Fibroblast of skin of abdomen (primary cell): ENCODE measurements around the gene SLC31A2.
A peak's percentile ranks its signal among the peaks of the same experiment; 100 is the strongest.

Source experiments
- DNase-seq: peaks from one replicate; pipeline ENCODE4 v3.0.0-alpha.2; 2013

SLC31A2 gene

DNA sequence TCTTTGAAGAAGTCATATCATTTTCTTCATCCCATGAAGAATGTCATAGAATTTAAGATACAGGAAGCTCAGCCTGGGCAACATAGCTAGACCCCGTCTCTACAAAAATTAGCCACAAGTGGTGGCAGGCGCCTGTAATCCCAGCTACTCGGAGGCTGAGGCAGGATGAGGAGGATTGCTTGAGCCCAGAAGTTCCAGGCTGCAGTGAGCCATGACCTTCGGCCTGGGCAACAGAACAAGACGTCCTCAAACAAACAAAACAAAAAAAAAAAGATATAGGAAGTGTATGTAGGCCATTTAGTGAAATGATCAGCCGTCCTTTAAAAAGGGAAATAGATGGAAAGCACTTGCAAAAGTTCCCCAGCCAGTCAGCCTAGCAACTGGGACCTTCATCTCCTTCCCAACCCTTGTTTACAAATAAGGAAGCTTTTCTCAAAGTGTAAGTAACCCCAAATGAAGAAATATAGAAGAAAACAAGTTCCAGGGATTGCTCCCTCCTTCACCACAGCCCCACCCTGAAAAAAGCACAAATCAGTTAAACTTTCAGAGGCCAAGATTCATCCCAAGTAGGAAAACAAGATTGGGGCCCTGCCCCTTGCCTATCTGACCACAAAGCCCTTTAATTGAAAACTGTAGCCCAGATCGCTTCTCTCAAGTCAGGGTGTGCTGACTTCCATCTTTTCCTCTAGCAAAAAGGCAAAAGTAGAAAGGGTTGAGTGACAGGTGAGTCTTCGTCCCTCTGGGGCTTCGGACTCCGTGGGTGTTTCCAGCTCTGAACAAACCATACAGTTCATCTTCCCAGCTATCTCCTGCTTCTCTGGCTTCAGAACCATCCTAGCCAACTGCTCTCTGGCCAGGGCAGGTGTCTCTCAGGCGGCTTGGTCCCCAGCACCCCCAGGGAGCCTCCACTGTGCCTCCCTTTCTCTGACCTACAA lies 1.2 kb downstream of the SLC31A2 start:
- DNase-seq, result no peak

DNA sequence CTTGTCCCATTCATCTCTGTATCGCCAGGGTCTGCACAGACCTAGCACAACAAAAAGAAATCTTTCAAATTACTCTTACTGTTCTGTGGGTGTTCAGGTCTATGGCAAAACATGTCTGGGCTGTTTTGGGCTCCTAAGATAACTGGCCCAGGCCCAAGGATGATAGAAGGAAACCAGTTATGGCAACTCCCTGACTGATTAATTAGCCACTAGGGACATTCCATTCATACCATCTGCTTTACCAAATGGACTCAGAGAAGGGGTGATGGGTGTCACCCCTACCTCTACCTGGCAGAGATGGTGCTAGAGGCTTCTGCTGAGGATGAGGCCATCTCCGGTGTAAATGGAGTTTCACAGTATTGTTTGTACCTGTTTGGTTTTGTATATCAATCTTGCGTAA lies 1.9 kb downstream of the SLC31A2 start:
- peak; percentile 20 for DNase-seq

DNA sequence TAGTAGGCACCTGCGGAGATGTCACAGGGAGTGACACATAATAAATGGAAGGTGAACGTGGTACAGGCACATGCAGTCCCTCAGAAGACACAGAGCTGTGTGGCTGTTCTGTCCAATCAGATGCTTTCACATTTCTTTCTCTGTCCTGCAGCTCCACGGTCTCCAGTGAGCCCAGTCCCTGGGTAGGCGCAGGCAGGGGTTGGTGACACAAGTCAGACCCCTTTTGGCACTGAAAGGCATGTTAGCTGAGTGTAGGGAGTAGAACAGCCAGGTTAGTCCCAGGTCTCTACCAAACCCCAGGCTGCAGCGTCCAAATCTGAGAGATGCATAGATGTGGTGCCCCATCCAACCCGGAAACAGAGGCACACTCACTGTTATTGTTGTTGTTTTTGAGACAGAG lies 2.8 kb downstream of the SLC31A2 start:
- no peak for DNase-seq

DNA sequence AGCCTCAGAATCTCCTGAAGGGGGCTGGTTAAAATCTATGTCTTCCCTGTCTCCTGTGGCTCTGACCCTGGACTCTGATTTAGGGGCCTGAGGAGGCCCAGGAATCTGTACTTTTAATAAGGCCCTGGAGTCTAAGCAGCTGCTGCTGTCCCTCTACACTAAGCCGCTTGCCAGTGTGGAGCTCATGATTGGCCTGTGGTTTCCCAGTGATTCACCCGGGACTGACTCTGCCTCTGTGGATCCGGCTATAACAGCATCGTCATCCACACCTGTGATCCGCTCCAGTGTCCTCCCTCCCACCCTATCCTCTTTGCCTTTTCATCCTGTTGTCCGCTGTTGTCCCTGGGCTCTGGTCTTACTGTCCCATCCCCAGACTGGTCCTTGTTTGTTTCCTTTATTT lies 3.7 kb downstream of the SLC31A2 start:
- peak; percentile 47 for DNase-seq

DNA sequence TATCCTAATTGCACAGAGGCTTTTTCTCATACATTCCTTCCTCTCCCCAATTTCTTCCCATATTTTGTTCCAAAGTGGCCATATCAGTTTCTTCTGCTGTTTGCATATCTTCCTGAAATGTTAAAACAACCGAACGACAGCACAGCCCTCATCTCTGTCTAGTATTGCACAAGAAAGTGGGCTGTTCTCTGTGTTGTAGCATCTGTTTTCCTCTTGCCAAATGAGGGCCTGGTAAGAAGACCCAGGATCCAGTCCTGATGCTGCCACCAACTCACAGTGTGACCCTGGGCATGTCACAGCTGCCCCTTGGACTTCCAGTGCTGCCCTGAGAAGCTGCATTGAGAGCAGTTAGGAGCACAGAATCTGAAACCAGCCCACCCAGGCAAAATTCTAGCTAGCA lies 4.1 kb downstream of the SLC31A2 start:
- DNase-seq, result no peak

DNA sequence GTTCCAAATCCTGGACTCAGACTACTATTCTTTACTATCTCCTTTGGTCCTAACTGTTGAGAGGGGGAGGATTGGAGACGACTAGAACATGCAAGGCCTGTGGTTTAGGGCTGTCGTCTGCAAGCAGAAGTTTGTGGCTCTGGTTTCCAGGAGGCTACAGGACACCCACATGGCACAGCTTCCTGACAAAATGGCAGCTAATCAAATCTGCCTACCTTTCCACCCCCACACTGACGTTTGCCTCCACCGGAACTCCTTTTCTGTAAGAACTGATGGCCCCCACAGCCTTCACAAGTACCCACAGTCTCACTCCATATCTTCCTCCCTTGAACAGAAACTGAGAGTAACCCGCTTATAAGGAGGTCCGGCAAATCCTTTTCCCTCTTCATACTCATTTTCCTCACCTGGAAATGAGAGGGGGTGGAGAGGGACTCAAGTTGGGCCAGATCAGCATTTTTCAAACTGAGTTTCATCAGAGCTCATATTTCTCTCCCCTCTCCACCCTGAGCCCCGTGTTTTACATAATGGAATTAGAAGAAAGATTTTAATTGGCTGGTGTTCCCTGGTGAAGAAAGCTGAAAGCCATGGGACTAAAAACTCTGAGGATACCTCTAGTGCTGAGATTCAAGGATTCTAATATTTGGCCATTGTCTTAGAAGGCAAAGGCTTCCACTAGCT lies 5.2 kb downstream of the SLC31A2 start:
- no peak for DNase-seq

- no peak for DNase-seq
Observed at GRCh38 chr9:113156880-113157279, 6.1 kb downstream of the SLC31A2 start.

- DNase-seq, result no peak
Observed at GRCh38 chr9:113158446-113158845, 7.6 kb downstream of the SLC31A2 start.

DNA sequence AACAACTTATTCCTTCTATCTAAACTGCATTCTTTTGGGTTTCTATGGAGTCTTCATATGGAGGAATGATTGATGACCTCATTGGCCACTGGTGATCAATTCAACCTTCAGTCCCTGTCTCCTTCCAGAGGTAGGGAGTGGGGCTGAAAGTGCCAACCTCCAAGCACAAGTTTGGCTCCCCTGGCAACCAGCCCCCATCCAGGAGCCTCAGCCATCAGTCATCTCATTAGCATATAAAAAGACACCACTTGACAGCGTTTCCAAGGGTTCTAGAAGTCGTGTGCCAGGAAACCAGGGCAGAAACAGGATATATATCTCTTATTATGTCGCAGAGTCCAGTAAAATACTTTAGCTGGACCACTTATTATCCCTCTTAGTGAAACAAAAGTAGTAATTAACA lies 9.8 kb downstream of the SLC31A2 start:
- no peak for DNase-seq

DNA sequence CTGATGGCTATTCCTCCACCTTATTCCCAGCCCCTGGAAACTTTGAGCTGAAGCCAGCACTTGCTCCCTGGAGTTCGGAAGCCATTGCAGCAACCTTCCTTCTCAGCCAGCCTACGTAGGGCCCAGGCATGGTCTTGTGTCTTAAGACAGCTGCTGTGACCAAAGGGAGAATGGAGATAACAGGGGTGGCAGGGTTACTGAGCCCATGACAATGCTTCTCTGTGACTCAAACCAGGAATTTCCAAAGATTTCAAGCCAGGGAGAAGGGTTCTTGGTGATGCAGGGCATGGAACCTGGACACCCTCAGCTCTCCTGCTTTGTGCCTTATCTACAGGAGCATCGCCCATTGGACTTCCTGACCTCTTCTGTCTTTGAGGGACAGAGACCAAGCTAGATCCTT lies 12.2 kb downstream of the SLC31A2 start:
- DNase-seq, result no peak

DNA sequence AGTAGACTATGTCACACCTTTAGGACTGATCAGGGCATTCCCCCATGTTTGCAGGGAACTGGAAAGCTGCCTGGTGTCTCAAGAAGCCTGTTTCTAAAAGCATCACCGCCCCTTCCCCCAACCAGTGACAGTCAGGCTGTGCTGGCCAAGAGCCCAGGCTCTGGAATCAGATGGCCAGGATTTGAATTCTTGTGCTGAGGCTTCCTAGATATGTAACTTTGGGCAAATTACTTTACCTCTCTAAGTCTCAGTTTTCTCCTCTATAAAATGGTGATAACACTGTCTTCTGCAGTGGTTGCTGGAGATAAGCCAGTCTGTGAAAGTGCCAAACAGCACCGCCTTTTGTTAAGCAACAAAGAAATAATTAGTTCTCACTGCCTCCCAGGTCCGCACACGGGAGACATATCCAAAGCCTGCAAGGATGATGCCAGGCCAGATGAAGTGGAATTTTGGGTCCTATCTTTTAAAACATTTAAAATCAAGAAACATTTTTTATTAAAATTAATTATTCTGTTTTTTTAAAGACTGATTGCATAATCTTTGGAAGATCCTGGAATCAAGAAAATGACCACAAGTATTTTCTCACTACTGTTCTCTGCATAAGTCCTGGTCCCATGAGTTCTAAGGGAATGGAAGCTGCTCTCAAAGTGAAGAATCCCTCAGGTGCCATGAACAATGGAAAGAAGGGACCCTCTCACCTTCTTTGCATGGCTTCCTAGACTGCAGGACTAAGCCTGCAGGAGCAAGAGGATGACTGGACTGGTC lies 13.9 kb downstream of the SLC31A2 start:
- peak; percentile 49 for DNase-seq

DNA sequence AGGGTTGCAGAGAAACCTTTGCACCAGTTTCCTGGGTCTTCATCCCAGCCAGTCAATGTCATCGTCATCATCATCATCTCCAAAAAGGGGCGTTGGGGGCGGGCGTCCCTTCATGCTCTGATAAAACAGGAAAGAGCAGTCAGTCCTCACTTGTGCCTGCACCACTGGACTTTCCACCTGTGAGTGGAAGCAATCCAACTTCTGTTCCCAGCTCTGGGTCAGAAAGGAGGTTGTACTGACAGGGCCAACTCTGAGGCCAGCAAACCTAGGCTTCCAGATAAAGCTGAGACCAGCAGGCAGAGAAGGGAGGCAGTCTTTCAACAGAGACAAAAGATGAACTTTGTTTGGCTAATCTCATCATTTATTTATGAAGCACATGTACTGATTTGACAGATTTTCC lies 15.2 kb downstream of the SLC31A2 start:
- DNase-seq, result no peak

GRCh38 chr9:113168809-113169208 lies 18.0 kb downstream of the SLC31A2 start:
- no peak for DNase-seq

GRCh38 chr9:113173341-113173740 lies 22.5 kb downstream of the SLC31A2 start:
- no peak for DNase-seq

- DNase-seq, result no peak
Observed at GRCh38 chr9:113176803-113177202, 26.0 kb downstream of the SLC31A2 start.

- no peak for DNase-seq
Observed at GRCh38 chr9:113177251-113177650, 26.4 kb downstream of the SLC31A2 start.

DNA sequence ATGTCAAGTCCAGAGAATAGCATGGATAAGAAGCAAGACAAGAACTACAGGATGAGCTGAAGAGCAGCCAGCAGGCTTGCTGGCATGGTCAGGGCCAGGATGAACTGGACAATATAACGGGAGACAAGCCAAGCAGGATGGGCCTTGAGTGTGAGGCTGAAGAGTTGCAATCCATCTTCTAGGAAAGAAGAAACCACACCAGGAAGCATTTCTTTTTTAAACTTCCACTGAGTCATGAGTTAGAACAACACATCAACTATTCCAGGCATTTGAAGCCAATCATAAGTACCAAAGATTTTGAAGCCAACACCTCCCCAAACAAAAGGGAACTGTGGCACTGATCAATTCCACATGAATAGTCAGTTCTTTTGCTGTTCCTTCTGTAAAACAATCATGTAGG lies 27.3 kb downstream of the SLC31A2 start:
- DNase-seq, result peak; percentile 35

GRCh38 chr9:113179839-113180238 lies 29.0 kb downstream of the SLC31A2 start:
- DNase-seq, result no peak

DNA sequence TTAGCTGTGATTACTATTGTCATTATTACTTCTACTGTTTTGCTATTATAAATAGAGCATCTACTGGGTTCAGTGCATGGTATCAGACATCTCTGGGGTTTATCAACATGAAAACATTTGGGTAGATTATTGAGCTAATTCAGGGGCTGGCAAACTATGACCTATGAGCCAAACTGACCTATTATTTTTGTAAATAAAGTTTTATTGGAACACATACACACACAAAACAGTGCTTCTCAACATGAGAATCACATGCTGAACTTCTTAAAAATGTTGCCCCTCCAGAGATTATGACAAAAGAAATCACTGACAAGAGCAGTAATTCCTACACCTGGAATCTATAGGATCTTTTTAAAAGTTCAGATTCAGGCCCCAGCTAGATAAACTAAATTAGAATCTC lies 30.4 kb downstream of the SLC31A2 start:
- DNase-seq, result no peak

GRCh38 chr9:113183956-113184488 lies 33.2 kb downstream of the SLC31A2 start:
- DNase-seq, result no peak

GRCh38 chr9:113184539-113184938 lies 33.7 kb downstream of the SLC31A2 start:
- no peak for DNase-seq

DNA sequence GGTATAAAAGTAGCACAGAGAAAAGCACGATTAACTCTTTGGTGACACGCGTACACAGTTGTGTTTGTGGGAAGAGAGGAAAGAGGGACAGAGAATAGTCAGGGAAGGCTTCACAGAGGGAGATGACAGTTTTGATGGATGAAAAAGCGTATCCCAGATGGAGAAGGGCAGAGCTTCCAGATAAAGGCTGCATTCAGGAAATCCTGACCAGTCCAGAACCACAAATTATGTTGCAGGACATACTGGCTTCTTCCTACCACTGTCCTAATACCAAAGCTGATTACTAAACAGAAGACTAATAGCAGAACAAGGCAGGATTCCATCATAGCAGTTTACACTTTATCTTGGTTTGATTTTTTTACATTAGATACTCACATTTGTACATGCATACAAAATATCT lies 34.5 kb downstream of the SLC31A2 start:
- no peak for DNase-seq

GRCh38 chr9:113186137-113186755 lies 35.4 kb downstream of the SLC31A2 start:
- no peak for DNase-seq
